Vagina (tissue), 2 donors: Measurements from ENCODE around the gene ZSCAN23.

Experiments used
- POLR2A ChIP-seq, 2 donors: fragments of 450-650 bp; IDR thresholded peaks; one replicate each; pipeline ENCODE4 v1.6.1; 2017; ENCODE audit warnings: antibody characterized with exemption in 2 of 2, mild to moderate bottlenecking in 2 of 2, moderate library complexity in 2 of 2
- POLR2AphosphoS5 ChIP-seq, 2 donors: sonication (generic); formaldehyde crosslinking; IDR thresholded peaks; one replicate each; pipeline ENCODE4 v1.9.0; 2017; ENCODE audit warnings: antibody characterized with exemption in 2 of 2, mild to moderate bottlenecking in 2 of 2, low read depth in 1 of 2; ENCODE audit not compliant: insufficient read depth in 1 of 2
- TF ChIP-seq, protein P1 (sequence below), 3 experiments: fragments of 450-650 bp in 2 of 3; fragments of 200-600 bp in 1 of 3; sonication (generic) in 1 of 3; IDR thresholded peaks; one replicate each; pipeline ENCODE4 v1.5.1; 2017 to 2019; ENCODE audit warnings: antibody characterized with exemption in 3 of 3, mild to moderate bottlenecking in 2 of 3, moderate library complexity in 2 of 3

DNA sequence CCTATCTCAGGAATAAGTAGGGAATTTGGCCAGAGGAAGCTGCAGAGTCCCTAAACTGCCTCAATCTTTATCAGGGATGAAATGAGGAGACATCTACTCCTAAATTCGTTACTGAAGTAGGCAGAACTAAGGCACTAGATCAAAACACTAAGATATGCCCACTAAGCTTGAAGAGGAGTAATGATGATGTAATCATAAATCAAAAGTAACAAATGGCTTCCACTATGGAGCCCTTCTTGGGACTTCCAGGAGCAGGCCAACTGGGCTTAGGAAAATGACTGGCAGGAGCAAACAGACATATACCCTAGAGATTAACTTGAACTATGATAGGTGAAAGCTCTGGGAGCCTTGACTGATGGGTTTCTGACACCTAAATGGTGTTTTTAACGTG is 59.2 kb downstream of the ZSCAN23 start:
- TF ChIP-seq, protein P1, sequence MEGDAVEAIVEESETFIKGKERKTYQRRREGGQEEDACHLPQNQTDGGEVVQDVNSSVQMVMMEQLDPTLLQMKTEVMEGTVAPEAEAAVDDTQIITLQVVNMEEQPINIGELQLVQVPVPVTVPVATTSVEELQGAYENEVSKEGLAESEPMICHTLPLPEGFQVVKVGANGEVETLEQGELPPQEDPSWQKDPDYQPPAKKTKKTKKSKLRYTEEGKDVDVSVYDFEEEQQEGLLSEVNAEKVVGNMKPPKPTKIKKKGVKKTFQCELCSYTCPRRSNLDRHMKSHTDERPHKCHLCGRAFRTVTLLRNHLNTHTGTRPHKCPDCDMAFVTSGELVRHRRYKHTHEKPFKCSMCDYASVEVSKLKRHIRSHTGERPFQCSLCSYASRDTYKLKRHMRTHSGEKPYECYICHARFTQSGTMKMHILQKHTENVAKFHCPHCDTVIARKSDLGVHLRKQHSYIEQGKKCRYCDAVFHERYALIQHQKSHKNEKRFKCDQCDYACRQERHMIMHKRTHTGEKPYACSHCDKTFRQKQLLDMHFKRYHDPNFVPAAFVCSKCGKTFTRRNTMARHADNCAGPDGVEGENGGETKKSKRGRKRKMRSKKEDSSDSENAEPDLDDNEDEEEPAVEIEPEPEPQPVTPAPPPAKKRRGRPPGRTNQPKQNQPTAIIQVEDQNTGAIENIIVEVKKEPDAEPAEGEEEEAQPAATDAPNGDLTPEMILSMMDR (IDR thresholded peaks at IDR 0.05), result no peak
- TF ChIP-seq POLR2A (IDR thresholded peaks at IDR 0.05), result no peak
- TF ChIP-seq POLR2AphosphoS5 (IDR thresholded peaks at IDR 0.05; ENCODE audit: insufficient read depth in 1 of 2, low read depth in 1 of 2), result no peak
